ENCODE measurements around the gene CSNK2A3.

CSNK2A3 gene

GRCh38 chr11:11338304-11338703 is 14.7 kb downstream of the CSNK2A3 start:
- DNase-seq (ENCODE audit: low read depth in 1 of 2, low spot score in 1 of 2) = no peak

GRCh38 chr11:11336664-11337063 is 16.4 kb downstream of the CSNK2A3 start:
- DNase-seq (ENCODE audit: low read depth in 1 of 2, low spot score in 1 of 2) = no peak

GRCh38 chr11:11335043-11335442 is 18.0 kb downstream of the CSNK2A3 start:
- DNase-seq (ENCODE audit: low read depth in 1 of 2, low spot score in 1 of 2) = no peak

GRCh38 chr11:11334607-11335006 is 18.4 kb downstream of the CSNK2A3 start:
- DNase-seq (ENCODE audit: low read depth in 1 of 2, low spot score in 1 of 2) = no peak

GRCh38 chr11:11332141-11332710 is 20.8 kb downstream of the CSNK2A3 start:
- DNase-seq (ENCODE audit: low read depth in 1 of 2, low spot score in 1 of 2) = no peak

- no peak for DNase-seq (ENCODE audit: low read depth in 1 of 2, low spot score in 1 of 2)
Observed at GRCh38 chr11:11329062-11329806, 23.8 kb downstream of the CSNK2A3 start.

GRCh38 chr11:11324090-11324489 is 29.0 kb downstream of the CSNK2A3 start:
- no peak for DNase-seq (ENCODE audit: low read depth in 1 of 2, low spot score in 1 of 2)

GRCh38 chr11:11322101-11322500 is 30.9 kb downstream of the CSNK2A3 start:
- DNase-seq (ENCODE audit: low read depth in 1 of 2, low spot score in 1 of 2) = no peak

GRCh38 chr11:11320825-11321224 is 32.2 kb downstream of the CSNK2A3 start:
- no peak for DNase-seq (ENCODE audit: low read depth in 1 of 2, low spot score in 1 of 2)

GRCh38 chr11:11318961-11319360 is 34.1 kb downstream of the CSNK2A3 start:
- DNase-seq (ENCODE audit: low read depth in 1 of 2, low spot score in 1 of 2) = no peak

GRCh38 chr11:11318461-11318860 is 34.6 kb downstream of the CSNK2A3 start:
- no peak for DNase-seq (ENCODE audit: low read depth in 1 of 2, low spot score in 1 of 2)

GRCh38 chr11:11316651-11317230 is 36.3 kb downstream of the CSNK2A3 start:
- no peak for DNase-seq (ENCODE audit: low read depth in 1 of 2, low spot score in 1 of 2)

GRCh38 chr11:11313902-11314692 is 39.0 kb downstream of the CSNK2A3 start:
- no peak for DNase-seq (ENCODE audit: low read depth in 1 of 2, low spot score in 1 of 2)

GRCh38 chr11:11313426-11313825 is 39.6 kb downstream of the CSNK2A3 start:
- no peak for DNase-seq (ENCODE audit: low read depth in 1 of 2, low spot score in 1 of 2)

- no peak for DNase-seq (ENCODE audit: low read depth in 1 of 2, low spot score in 1 of 2)
Observed at GRCh38 chr11:11312738-11313137, 40.3 kb downstream of the CSNK2A3 start.

- DNase-seq (ENCODE audit: low read depth in 1 of 2, low spot score in 1 of 2) = no peak
Observed at GRCh38 chr11:11311169-11311568, 41.9 kb downstream of the CSNK2A3 start.

GRCh38 chr11:11309906-11310305 is 43.1 kb downstream of the CSNK2A3 start:
- DNase-seq (ENCODE audit: low read depth in 1 of 2, low spot score in 1 of 2) = no peak

- no peak for DNase-seq (ENCODE audit: low read depth in 1 of 2, low spot score in 1 of 2)
Observed at GRCh38 chr11:11308249-11308648, 44.8 kb downstream of the CSNK2A3 start.

- DNase-seq (ENCODE audit: low read depth in 1 of 2, low spot score in 1 of 2) = no peak
Observed at GRCh38 chr11:11306855-11307254, 46.2 kb downstream of the CSNK2A3 start.

- no peak for DNase-seq (ENCODE audit: low read depth in 1 of 2, low spot score in 1 of 2)
Observed at GRCh38 chr11:11304550-11304949, 48.5 kb downstream of the CSNK2A3 start.

GRCh38 chr11:11302565-11302964 is 50.5 kb downstream of the CSNK2A3 start:
- DNase-seq (ENCODE audit: low read depth in 1 of 2, low spot score in 1 of 2) = no peak

All from activated T-helper 1 cell treated with anti-CD3 and anti-CD28 coated beads, Interleukin-2, amount 50 U/mL, for 16 hours (primary cell).